UCSD-AML1 (cell line): ENCODE measurements around the gene TM7SF3.
A peak's percentile ranks its signal among the peaks of the same experiment; 100 is the strongest.
"Not testable (repeated sequence)": the region's sequence is repeated elsewhere in the genome, so short reads cannot be mapped to it uniquely, and the experiment has no call there.

Experiments
- DNase-seq: peaks from one replicate; lab custom pipeline; 2025; ENCODE audit not compliant: unreplicated experiment; lab: John Stamatoyannopoulos, UW

Gene TM7SF3

GRCh38 chr12:27014085-27014858 is at the start of gene TM7SF3:
Gene TM7SF3 (minus strand): TSS chr12:27014384. CDS start chr12:27014168, 216 bp downstream.
- peak; percentile 95 for DNase-seq

GRCh38 chr12:27063250-27063851 is 49.2 kb upstream of the TM7SF3 start:
- no peak for DNase-seq

- DNase-seq = no peak
Measured at GRCh38 chr12:27061317-27061716, 47.1 kb upstream of the TM7SF3 start.

- no peak for DNase-seq
Measured at GRCh38 chr12:27060740-27061139, 46.6 kb upstream of the TM7SF3 start.

GRCh38 chr12:27057543-27057942 is 43.4 kb upstream of the TM7SF3 start:
- no peak for DNase-seq

- no peak for DNase-seq
Measured at GRCh38 chr12:27055966-27056365, 41.8 kb upstream of the TM7SF3 start.

GRCh38 chr12:27052742-27053141 is 38.6 kb upstream of the TM7SF3 start:
- no peak for DNase-seq

- no peak for DNase-seq
Measured at GRCh38 chr12:27052176-27052575, 38.0 kb upstream of the TM7SF3 start.

GRCh38 chr12:27048822-27049752 is 34.9 kb upstream of the TM7SF3 start:
- DNase-seq = no peak

GRCh38 chr12:27042018-27042417 is 27.8 kb upstream of the TM7SF3 start:
- not testable (repeated sequence) for DNase-seq

GRCh38 chr12:27040637-27041036 is 26.5 kb upstream of the TM7SF3 start:
- DNase-seq = not testable (repeated sequence)

GRCh38 chr12:27034607-27035293 is 20.6 kb upstream of the TM7SF3 start:
- no peak for DNase-seq

- no peak for DNase-seq
Measured at GRCh38 chr12:27032679-27033078, 18.5 kb upstream of the TM7SF3 start.

- no peak for DNase-seq
Measured at GRCh38 chr12:27031531-27031930, 17.3 kb upstream of the TM7SF3 start.

- no peak for DNase-seq
Measured at GRCh38 chr12:27026257-27026656, 12.1 kb upstream of the TM7SF3 start.

GRCh38 chr12:27025116-27025515 is 10.9 kb upstream of the TM7SF3 start:
- DNase-seq = no peak

GRCh38 chr12:27024291-27024690 is 10.1 kb upstream of the TM7SF3 start:
- DNase-seq = no peak

GRCh38 chr12:27020761-27021160 is 6.6 kb upstream of the TM7SF3 start:
- DNase-seq = no peak

- no peak for DNase-seq
Measured at GRCh38 chr12:27018037-27018436, 3.9 kb upstream of the TM7SF3 start.

- DNase-seq = not testable (repeated sequence)
Measured at GRCh38 chr12:27017163-27017823, 3.1 kb upstream of the TM7SF3 start.

- no peak for DNase-seq
Measured at GRCh38 chr12:27015730-27016076, 1.5 kb upstream of the TM7SF3 start.
